Peyer's patch (tissue), 4 donors: ENCODE measurements around the gene TEX19. TPM values are rescaled to one million over a fixed set of nuclear protein-coding genes. Genes with fewer than 3 reads are reported as not detected.
"Not testable (repeated sequence)": the region's sequence is repeated elsewhere in the genome, so short reads cannot be mapped to it uniquely, and the experiment has no call there.

Experiments used
- DNase-seq, 3 donors: peaks; one replicate each; pipeline ENCODE4 v3.0.0-alpha.2; 2017 to 2019
- H3K27ac ChIP-seq, 4 donors: fragments of 200-600 bp; sonication (generic); one replicate each; pipeline ENCODE4 v1.5.1; 2016 to 2019
- H3K27me3 ChIP-seq, 2 donors: fragments of 200-600 bp; sonication (generic); one replicate each; pipeline ENCODE4 v1.5.1; 2019
- H3K36me3 ChIP-seq, 3 donors: fragments of 200-600 bp; sonication (generic); one replicate each; pipeline ENCODE4 v1.5.1; 2016 to 2019
- H3K4me1 ChIP-seq, 4 donors: fragments of 200-600 bp; sonication (generic); one replicate each; pipeline ENCODE4 v1.5.1; 2016 to 2019
- H3K4me3 ChIP-seq, 4 donors: fragments of 200-600 bp; sonication (generic); 1 replicate in 3 of 4; 2 replicates in 1 of 4; pipeline ENCODE4 v1.5.1; 2016 to 2019; ENCODE audit warnings: mild to moderate bottlenecking in 1 of 4
- H3K9me3 ChIP-seq, 4 donors: fragments of 200-600 bp; sonication (generic); one replicate each; pipeline ENCODE4 v1.5.1; 2016 to 2019; ENCODE audit warnings: mild to moderate bottlenecking in 1 of 4
- CTCF ChIP-seq, 6 experiments: fragments of 450-650 bp in 4 of 6; fragments of 200-600 bp in 2 of 6; sonication (generic) in 1 of 6; IDR thresholded peaks; one replicate each; pipeline ENCODE4 v1.5.1; 2017 to 2019; ENCODE audit warnings: antibody characterized with exemption in 6 of 6, mild to moderate bottlenecking in 3 of 6, moderate library complexity in 1 of 6
- POLR2A ChIP-seq, 2 donors: fragments of 450-650 bp; IDR thresholded peaks; one replicate each; pipeline ENCODE4 v1.5.1; 2017; ENCODE audit warnings: antibody characterized with exemption in 2 of 2, mild to moderate bottlenecking in 2 of 2, moderate library complexity in 2 of 2
- total RNA-seq, 4 donors: library from RNA; depleted of rRNA; stranded (reverse); fragments of >200 nt; gene quantifications; one replicate each; pipeline ENCODE4 v1.1.0, GENCODE V29; 2016

The TEX19 gene
- total RNA-seq, 4 donors from 2014 or later: not detected

GRCh38 chr17:82371333-82372248 is 12.5 kb downstream of the TEX19 start, which contains the start of gene UTS2R:
Gene UTS2R (plus strand): TSS chr17:82371765. CDS start chr17:82374325, 2,560 bp downstream.
- peak in 1 of 3 donors; percentile 34 for DNase-seq
- H3K36me3 ChIP-seq: no peaks in the 10 kb centered on the region
- H3K4me1 ChIP-seq: peaks cover 0 to 19% (median 9%) of the 10 kb centered on the region in 4 donors
- H3K27me3 ChIP-seq: peaks cover 0 to 37% of the 10 kb centered on the region in 2 donors
- TF ChIP-seq CTCF (IDR thresholded peaks at IDR 0.05): no peak
- no peak for TF ChIP-seq POLR2A (IDR thresholded peaks at IDR 0.05)
- peak within 1 kb of the TSS; percentile 0 to 51 (median 35) for H3K4me3 ChIP-seq
- no peak within 1 kb of the TSS for H3K27ac ChIP-seq
- no peaks in the 10 kb centered on the region for H3K9me3 ChIP-seq

GRCh38 chr17:82372249-82373071 is 13.4 kb downstream of the TEX19 start:
- H3K27me3 ChIP-seq: peaks cover 0 to 37% of the 10 kb centered on the region in 2 donors

GRCh38 chr17:82373072-82373452 is 14.0 kb downstream of the TEX19 start:
- DNase-seq, H3K9me3 ChIP-seq, H3K27ac ChIP-seq, H3K4me3 ChIP-seq, H3K36me3 ChIP-seq: not testable (repeated sequence)
- H3K4me1 ChIP-seq: peaks cover 0 to 19% (median 9%) of the 10 kb centered on the region in 4 donors
- peaks cover 0 to 37% of the 10 kb centered on the region in 2 donors for H3K27me3 ChIP-seq

More at GRCh38 chr17:82372249-82373071, 13.4 kb downstream of the TEX19 start:
- no peak overlapping the region for H3K4me3 ChIP-seq
- H3K4me1 ChIP-seq: peaks cover 0 to 19% (median 9%) of the 10 kb centered on the region in 4 donors
- peak in 1 of 3 donors; percentile 42 for DNase-seq
- H3K36me3 ChIP-seq: no peaks in the 10 kb centered on the region
- no peak overlapping the region for H3K27ac ChIP-seq
- no peak for TF ChIP-seq CTCF (IDR thresholded peaks at IDR 0.05)
- TF ChIP-seq POLR2A (IDR thresholded peaks at IDR 0.05): no peak
- no peaks in the 10 kb centered on the region for H3K9me3 ChIP-seq

GRCh38 chr17:82373731-82374625 is 14.9 kb downstream of the TEX19 start:
- no peak for TF ChIP-seq POLR2A (IDR thresholded peaks at IDR 0.05)
- TF ChIP-seq CTCF (IDR thresholded peaks at IDR 0.05): no peak
- H3K4me3 ChIP-seq: no peak overlapping the region
- H3K27ac ChIP-seq: no peak overlapping the region
- DNase-seq: no peak
- H3K27me3 ChIP-seq: peaks cover 0 to 37% of the 10 kb centered on the region in 2 donors
- H3K4me1 ChIP-seq: peaks cover 0 to 19% (median 9%) of the 10 kb centered on the region in 4 donors
- H3K36me3 ChIP-seq: no peaks in the 10 kb centered on the region
- no peaks in the 10 kb centered on the region for H3K9me3 ChIP-seq

GRCh38 chr17:82374626-82375331 is 15.7 kb downstream of the TEX19 start:
- H3K4me3 ChIP-seq: no peak overlapping the region
- H3K36me3 ChIP-seq: no peaks in the 10 kb centered on the region
- TF ChIP-seq CTCF (IDR thresholded peaks at IDR 0.05) (no peak), POLR2A (IDR thresholded peaks at IDR 0.05) (no peak)
- H3K9me3 ChIP-seq: no peaks in the 10 kb centered on the region
- peaks cover 0 to 37% of the 10 kb centered on the region in 2 donors for H3K27me3 ChIP-seq
- H3K4me1 ChIP-seq: peaks cover 0 to 19% (median 9%) of the 10 kb centered on the region in 4 donors
- no peak overlapping the region for H3K27ac ChIP-seq
- DNase-seq: no peak
